Daoy (cell line): ENCODE results near the gene PRSS35. TPM values are rescaled to one million over a fixed set of nuclear protein-coding genes. Genes with fewer than 3 reads are reported as not detected.
A peak's percentile ranks its signal among the peaks of the same experiment; 100 is the strongest.
"Not testable (repeated sequence)": the region's sequence is repeated elsewhere in the genome, so short reads cannot be mapped to it uniquely, and the experiment has no call there.

Experiments
- DNase-seq: peaks from one replicate; pipeline ENCODE4 v3.0.0-alpha.2; 2015; ENCODE audit warnings: low read depth
- total RNA-seq: library from RNA; depleted of rRNA; stranded (reverse); fragments of >200 nt; shearing (Covaris generic); gene quantifications from 2 replicates; pipeline ENCODE4 v1.2.3, GENCODE V29; 2014; rRNA removed

Gene PRSS35
- total RNA-seq, 1 experiment from 2014 or later, result not detected

- DNase-seq, result no peak
These were observed 5.2 kb downstream of the PRSS35 start for GRCh38 chr6:83517500-83517899.

- peak; percentile 19 for DNase-seq
These were observed 6.6 kb downstream of the PRSS35 start for GRCh38 chr6:83518816-83519480.

- peak; percentile 46 for DNase-seq
These were observed 23.8 kb downstream of the PRSS35 start for GRCh38 chr6:83536034-83536646.

- DNase-seq, result no peak
These were observed 24.6 kb downstream of the PRSS35 start for GRCh38 chr6:83536647-83537589.

- no peak for DNase-seq
These were observed 27.3 kb downstream of the PRSS35 start for GRCh38 chr6:83539678-83540077.

GRCh38 chr6:83546636-83547035, 34.3 kb downstream of the PRSS35 start:
- DNase-seq, result peak; percentile 57

GRCh38 chr6:83550482-83550881, 38.1 kb downstream of the PRSS35 start:
- not testable (repeated sequence) for DNase-seq

- DNase-seq, result not testable (repeated sequence)
These were observed 39.4 kb downstream of the PRSS35 start for GRCh38 chr6:83551748-83552147.

- DNase-seq, result no peak
These were observed 44.5 kb downstream of the PRSS35 start for GRCh38 chr6:83556871-83557270.

- no peak for DNase-seq
These were observed 46.6 kb downstream of the PRSS35 start for GRCh38 chr6:83558975-83559374.

GRCh38 chr6:83571663-83572185, 59.4 kb downstream of the PRSS35 start:
- not testable (repeated sequence) for DNase-seq

GRCh38 chr6:83574783-83575182, 62.4 kb downstream of the PRSS35 start:
- no peak for DNase-seq

Other genes starting within 250 kb of the PRSS35 start
- gene ME1, start 81.5 kb upstream of the PRSS35 start, total RNA-seq, result 19.9 and 22.4 TPM in 2 replicates
- 0.65 and 0.86 TPM in 2 replicates for gene SNAP91, start 196.6 kb downstream of the PRSS35 start, total RNA-seq